ENCODE measurements around the gene RNF111.

DNA sequence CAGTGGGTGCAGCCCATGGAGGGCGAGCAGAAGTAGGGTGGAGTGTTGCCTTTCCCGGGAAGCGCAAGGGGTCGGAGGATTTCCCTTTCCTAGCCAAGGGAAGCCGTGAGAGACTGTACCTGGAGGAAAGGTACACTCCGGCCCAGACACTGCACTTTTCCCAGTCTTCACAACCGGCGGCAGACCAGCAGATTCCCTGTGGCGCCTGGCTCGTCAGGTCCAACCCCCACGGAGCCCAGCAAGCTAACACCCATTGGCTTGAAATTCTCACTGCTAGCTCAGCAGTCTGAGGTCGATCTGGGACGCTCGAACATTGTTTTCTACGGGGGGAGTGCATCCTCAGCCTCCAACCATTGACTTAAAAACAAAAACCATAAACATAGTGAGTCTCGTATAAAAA, 144.0 kb downstream of the RNF111 start:
- no peak for TF ChIP-seq CTCF (IDR thresholded peaks at IDR 0.05)
- no peak for TF ChIP-seq EP300 (IDR thresholded peaks at IDR 0.05)
- no peak for TF ChIP-seq POLR2A (IDR thresholded peaks at IDR 0.05)
- no peak for TF ChIP-seq POLR2AphosphoS5 (IDR thresholded peaks at IDR 0.05)
